NCI-H526 (cell line): ENCODE results near the gene LDLRAP1.
"Not testable (repeated sequence)": the region's sequence is repeated elsewhere in the genome, so short reads cannot be mapped to it uniquely, and the experiment has no call there.

Source experiments
- DNase-seq, 2 experiments: peaks; one replicate each; lab custom pipeline; 2025; lab: John Stamatoyannopoulos, UW

The LDLRAP1 gene

GRCh38 chr1:25577134-25577920, 33.9 kb downstream of the LDLRAP1 start:
- DNase-seq = peak in 1 of 2 experiments; percentile 32

GRCh38 chr1:25579292-25580252, 36.2 kb downstream of the LDLRAP1 start:
- no peak for DNase-seq

DNA sequence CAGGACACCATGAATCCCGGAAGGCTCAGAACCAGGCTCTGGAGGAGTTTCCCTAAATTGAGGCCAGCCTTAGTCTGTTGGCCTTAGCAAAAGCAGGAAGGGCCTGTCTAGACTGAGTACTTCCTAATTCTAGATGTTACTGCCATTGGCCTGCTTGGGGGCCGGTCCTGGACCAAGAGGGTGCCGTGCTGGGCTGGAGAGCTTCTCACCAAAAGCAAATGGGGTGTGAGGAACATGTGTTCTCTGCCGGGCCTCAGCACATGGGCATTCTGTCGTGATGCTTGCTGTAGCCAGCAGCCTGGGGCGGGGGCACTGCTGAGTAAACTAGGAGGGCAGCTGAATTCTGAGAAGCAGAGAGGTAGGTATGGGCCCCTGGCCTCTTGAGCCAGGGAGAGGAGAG, 37.5 kb downstream of the LDLRAP1 start:
- DNase-seq = peak in 1 of 2 experiments; percentile 9

DNA sequence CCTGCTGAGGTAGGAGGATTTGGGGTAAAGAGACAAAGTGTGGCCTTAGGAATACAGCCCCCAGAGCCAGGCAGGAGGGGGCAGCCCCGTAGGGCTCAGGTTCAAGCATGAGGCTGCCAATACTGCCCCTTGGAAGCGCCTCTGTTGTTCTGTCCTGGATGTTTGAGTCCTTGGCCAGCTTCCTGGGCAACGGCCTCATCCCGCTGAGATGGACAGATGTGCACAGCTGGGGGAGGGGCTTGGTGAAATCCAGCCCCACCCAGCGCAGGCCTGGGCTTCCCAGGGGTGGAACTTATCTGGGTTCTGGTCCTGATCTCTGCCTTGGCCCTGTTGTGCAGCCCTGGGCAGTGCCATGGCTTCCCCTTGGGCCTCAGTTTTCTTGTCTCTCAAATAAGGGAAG, 38.4 kb downstream of the LDLRAP1 start:
- no peak for DNase-seq

- DNase-seq = no peak
Observed at GRCh38 chr1:25583519-25584370, 40.3 kb downstream of the LDLRAP1 start.

DNA sequence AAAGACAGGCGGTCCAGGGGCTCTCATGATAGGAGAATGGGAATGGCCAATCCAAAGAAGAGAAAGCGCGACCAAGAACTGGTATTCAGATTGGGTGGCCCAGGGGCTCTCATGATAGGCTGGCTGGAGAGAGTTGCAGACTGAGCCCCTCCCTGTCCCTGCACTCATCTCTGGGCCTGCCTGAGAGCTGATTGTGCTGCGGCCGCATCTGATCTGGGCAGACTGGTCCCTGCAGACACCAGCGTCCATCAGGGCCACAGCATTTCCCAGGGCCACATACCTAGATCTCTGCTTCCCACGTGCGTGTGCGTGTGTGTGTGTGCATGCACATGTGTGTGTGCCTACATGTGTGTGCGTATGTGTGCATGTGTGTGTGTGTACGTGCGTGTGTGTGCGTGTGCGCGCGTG, 42.8 kb downstream of the LDLRAP1 start:
- no peak for DNase-seq

GRCh38 chr1:25587290-25587689, 43.9 kb downstream of the LDLRAP1 start:
- DNase-seq = no peak

- not testable (repeated sequence) for DNase-seq
Observed at GRCh38 chr1:25588224-25588623, 44.8 kb downstream of the LDLRAP1 start.

DNA sequence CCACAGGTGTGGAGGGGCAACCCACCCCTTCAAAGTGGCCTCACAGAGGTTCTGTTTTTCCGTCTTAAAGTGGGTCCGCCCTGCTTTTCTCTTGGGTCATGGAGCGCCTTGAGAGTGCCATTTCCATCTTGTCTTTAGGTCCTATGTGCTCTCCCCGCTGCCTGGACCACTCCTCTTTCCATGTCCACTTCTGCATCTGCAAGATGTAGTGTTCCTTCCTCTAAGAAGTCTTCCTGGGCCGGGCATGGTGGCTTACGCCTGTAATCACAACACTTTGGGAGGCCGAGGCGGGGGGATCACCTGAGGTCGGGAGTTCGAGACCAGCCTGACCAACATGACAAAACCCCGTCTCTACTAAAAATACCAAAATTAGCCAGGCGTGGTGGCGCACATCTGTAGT, 45.4 kb downstream of the LDLRAP1 start:
- DNase-seq = not testable (repeated sequence)

DNA sequence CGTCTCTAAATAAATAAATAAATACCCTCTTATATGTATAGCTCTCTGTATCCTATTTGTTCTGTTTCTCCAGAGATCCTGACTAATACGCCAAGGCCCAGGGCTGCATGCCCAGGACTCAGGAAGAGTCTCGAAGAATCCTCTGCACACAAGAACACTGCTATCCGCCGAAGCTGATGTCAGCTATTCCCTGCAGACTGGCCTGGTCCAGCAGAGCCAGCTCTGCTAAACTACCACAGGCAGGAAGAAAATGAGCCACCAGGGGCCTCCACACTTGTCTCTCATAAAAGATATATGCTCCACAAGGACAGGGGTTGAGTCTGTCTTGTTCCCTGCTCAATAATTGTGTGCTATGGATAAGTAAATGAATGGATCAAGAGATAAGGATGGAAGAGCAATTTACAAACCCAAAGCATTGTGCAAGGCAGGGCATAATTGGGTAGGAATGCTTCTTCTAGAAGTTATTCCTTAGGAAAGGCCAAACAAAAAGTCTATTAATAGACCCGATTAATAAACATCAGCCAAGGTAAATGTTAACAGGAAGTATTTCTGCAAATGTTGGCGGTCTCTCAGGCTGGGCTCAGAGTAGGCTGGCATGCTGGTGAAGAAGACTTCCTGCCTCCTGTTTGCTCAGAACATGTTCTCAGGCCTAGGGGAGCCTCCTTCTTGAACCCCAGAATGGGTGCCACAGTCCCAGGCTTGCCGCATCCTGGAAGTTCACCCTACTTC, 46.9 kb downstream of the LDLRAP1 start:
- DNase-seq = peak in 1 of 2 experiments; percentile 30

GRCh38 chr1:25593861-25594260, 50.5 kb downstream of the LDLRAP1 start:
- no peak for DNase-seq

- no peak for DNase-seq
Observed at GRCh38 chr1:25594971-25595370, 51.6 kb downstream of the LDLRAP1 start.

- DNase-seq = not testable (repeated sequence)
Observed at GRCh38 chr1:25596641-25597040, 53.2 kb downstream of the LDLRAP1 start.

GRCh38 chr1:25598879-25599278, 55.5 kb downstream of the LDLRAP1 start:
- DNase-seq = no peak

DNA sequence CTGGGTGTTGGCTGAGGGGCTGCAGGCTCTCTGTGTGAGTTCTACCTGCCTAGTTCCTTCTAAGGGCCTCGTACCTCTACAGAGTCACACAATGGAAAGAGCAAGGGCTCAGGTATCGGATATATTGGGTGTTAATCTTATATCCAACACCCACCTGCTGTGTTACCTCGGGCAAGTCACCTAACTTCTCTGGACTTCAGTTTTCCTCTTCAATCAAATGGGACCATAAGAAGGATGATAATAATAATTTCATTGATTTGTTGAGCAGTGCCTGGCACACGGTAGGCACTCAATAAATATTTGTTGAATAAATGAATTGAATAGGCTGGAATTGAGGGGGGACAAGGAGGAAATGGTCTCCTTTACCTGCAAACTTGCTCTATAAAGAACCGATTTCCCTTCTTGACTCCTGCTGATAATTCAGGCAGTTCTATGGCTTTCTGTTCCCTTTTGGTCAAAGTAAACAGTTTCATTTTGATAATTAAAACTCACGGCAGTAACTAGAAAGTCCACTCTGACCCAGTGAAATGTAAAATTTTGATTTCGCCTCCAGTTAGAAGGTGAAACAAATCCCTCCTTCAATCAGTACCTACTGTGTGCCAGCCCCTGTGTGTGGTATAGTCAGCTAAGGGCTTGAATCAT, 56.7 kb downstream of the LDLRAP1 start:
- DNase-seq = no peak

DNA sequence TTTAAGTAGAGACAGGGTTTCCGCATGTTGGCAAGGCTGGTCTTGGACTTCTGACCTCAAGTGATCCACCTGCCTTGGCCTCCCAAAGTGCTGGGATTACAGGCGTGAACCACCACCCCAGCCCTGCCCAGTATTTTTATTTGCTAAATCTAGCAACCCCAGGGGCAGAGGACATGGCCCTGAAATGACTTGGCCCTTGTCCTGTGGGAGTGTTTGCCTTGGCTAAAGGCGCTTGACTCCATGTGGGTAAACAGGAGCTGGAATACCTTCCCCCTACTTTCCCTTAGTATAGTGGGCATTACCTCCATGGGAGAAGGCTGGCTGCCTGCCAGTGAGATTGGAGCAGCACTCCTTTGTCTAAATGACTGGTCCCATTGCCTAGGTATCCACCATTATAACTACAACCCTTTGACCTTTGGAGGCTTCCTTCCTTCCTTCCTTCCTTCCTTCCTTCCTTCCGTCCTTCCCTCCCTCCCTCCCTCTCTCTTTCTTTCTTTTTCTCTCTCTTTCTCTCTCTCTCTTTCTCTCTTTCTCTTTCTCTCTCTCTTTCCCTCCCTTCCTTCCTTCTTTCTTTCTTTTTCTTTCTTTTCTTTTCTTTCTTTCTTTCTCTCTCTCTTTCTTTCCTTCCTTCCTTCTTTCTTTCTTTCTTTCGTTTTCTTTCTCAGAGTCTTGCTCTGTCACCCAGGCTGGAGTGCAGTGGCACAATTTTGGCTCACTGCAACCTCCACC, 57.7 kb downstream of the LDLRAP1 start:
- not testable (repeated sequence) for DNase-seq

DNA sequence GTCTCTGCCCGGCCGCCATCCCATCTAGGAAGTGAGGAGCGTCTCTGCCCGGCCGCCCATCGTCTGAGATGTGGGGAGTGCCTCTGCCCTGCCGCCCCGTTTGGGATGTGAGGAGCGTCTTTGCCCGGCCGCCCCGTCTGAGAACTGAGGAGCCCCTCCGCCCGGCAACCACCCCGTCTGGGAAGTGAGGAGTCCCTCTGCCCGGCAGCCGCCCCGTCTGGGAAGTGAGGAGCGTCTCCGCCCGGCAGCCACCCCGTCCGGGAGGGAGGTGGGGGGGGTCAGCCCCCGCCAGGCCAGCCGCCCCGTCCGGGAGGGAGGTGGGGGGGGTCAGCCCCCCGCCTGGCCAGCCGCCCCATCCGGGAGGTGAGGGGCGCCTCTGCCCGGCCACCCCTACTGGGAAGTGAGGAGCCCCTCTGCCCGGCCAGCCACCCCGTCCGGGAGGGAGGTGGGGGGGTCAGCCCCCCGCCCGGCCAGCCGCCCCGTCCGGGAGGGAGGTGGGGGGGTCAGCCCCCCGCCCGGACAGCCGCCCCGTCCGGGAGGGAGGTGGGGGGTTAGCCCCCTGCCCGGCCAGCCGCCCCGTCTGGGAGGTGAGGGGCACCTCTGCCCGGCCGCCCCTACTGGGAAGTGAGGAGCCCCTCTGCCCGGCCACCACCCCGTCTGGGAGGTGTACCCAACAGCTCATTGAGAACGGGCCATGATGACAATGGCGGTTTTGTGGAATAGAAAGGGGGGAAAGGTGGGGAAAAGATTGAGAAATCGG, 60.6 kb downstream of the LDLRAP1 start:
- DNase-seq = not testable (repeated sequence)

DNA sequence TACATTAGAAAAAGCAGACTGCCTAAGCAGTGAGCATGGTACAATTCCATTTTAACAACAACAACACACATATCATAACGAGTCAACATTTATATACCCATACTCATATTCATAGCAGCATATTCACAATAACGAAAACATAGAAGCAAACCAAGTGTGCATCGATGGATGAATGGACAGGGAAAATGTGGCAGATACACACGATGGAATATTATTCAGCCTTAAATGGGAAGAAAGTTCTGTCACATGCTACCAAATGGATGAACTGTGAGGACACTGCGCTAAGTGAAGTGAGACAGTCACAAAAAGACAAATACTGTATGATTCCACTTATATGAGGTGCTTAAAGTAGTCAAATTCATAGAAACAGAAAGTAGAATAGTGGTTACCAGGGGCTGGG, 63.7 kb downstream of the LDLRAP1 start:
- no peak for DNase-seq

DNA sequence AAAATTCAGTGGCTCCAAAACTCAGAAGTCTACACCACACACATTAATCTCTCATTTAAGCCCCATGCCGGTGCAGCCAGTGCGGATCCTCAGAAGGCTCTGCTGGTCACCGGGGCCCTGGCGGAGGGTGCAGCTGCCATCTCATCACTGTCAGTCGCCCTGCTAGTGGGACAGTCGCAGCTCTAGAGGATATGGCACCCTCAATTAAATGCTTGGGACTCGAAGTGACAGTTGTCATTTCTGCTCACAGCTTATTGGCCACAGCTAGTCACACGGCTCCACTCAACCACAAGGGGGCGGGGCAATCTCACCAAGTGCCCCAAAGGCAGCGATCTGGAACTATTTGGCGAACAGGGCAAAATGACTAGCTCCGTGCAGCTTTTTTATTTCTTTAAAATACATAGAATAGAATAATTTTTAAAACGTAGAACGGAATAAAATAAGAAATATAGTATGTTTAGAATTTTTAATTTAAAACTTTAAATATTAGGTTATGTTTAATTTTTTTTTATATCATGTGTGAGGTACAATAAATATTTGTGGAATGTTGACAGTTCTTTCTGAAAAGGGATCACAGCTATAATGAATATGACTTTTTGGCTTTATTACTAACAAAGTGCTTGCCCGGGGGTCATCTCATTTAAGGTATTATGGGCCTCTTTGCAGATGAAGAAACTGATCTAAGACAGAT, 65.2 kb downstream of the LDLRAP1 start:
- DNase-seq = peak; percentile 62 to 88
